ES-I3 (cell line): ENCODE results near the gene ACAD8.
"Not testable (repeated sequence)": the region's sequence is repeated elsewhere in the genome, so short reads cannot be mapped to it uniquely, and the experiment has no call there.

Experiments
- H3K36me3 ChIP-seq: 2 replicates; pipeline ENCODE4 v1.6.1; 2013; ENCODE audit warnings: mild to moderate bottlenecking, low read length, control low read depth, moderate library complexity; ENCODE audit not compliant: insufficient read depth
- H3K4me1 ChIP-seq: 2 replicates; pipeline ENCODE4 v1.6.1; 2013; ENCODE audit warnings: mild to moderate bottlenecking, control low read depth, low read length; ENCODE audit not compliant: insufficient read depth
- H3K9ac ChIP-seq: 2 replicates; pipeline ENCODE4 v1.6.1; 2013; ENCODE audit warnings: low read depth, mild to moderate bottlenecking, low read length, moderate library complexity
- H3K9me3 ChIP-seq: 2 replicates; pipeline ENCODE4 v1.6.1; 2013; ENCODE audit warnings: mild to moderate bottlenecking, low read length, moderate library complexity; ENCODE audit not compliant: control insufficient read depth, insufficient read depth

The ACAD8 gene

GRCh38 chr11:134282121-134283045 lies 29.0 kb downstream of the ACAD8 start:
- Histone ChIP-seq H3K36me3 (no peaks in the 10 kb centered on the region), H3K4me1 (no peaks in the 10 kb centered on the region), H3K9me3 (no peaks in the 10 kb centered on the region), H3K9ac (no peak overlapping the region)

GRCh38 chr11:134283461-134284230 lies 30.3 kb downstream of the ACAD8 start:
- Histone ChIP-seq H3K9ac (no peak overlapping the region), H3K36me3 (no peaks in the 10 kb centered on the region), H3K9me3 (no peaks in the 10 kb centered on the region), H3K4me1 (no peaks in the 10 kb centered on the region)

GRCh38 chr11:134284349-134284748 lies 31.0 kb downstream of the ACAD8 start:
- not testable (repeated sequence) for H3K9me3 ChIP-seq, H3K4me1 ChIP-seq, H3K36me3 ChIP-seq, H3K9ac ChIP-seq

- Histone ChIP-seq H3K9me3 (no peaks in the 10 kb centered on the region), H3K4me1 (peaks cover 6% of the 10 kb centered on the region; the same call in 1 of the 2 replicates), H3K36me3 (no peaks in the 10 kb centered on the region), H3K9ac (no peak overlapping the region)
These were observed 34.2 kb downstream of the ACAD8 start for GRCh38 chr11:134287561-134287960.

GRCh38 chr11:134288486-134288885 lies 35.1 kb downstream of the ACAD8 start:
- peaks cover 6% of the 10 kb centered on the region; the same call in 1 of the 2 replicates for H3K4me1 ChIP-seq
- no peaks in the 10 kb centered on the region for H3K36me3 ChIP-seq
- no peaks in the 10 kb centered on the region for H3K9me3 ChIP-seq
- no peak overlapping the region for H3K9ac ChIP-seq

- no peaks in the 10 kb centered on the region for H3K9me3 ChIP-seq
- no peaks in the 10 kb centered on the region for H3K36me3 ChIP-seq
- H3K4me1 ChIP-seq: peaks cover 6% of the 10 kb centered on the region; the same call in 1 of the 2 replicates
- no peak overlapping the region for H3K9ac ChIP-seq
These were observed 35.8 kb downstream of the ACAD8 start for GRCh38 chr11:134289167-134289566.

- Histone ChIP-seq H3K4me1 (peaks cover 6% of the 10 kb centered on the region; the same call in 1 of the 2 replicates), H3K9me3 (no peaks in the 10 kb centered on the region), H3K9ac (no peak overlapping the region), H3K36me3 (no peaks in the 10 kb centered on the region)
These were observed 36.4 kb downstream of the ACAD8 start for GRCh38 chr11:134289789-134290188.

GRCh38 chr11:134290646-134291045 lies 37.3 kb downstream of the ACAD8 start:
- Histone ChIP-seq H3K9ac (no peak overlapping the region), H3K36me3 (no peaks in the 10 kb centered on the region), H3K4me1 (peaks cover 6% of the 10 kb centered on the region; the same call in 1 of the 2 replicates), H3K9me3 (no peaks in the 10 kb centered on the region)

- Histone ChIP-seq H3K9me3 (no peaks in the 10 kb centered on the region), H3K9ac (no peak overlapping the region), H3K36me3 (no peaks in the 10 kb centered on the region), H3K4me1 (peaks cover 6% of the 10 kb centered on the region; the same call in 1 of the 2 replicates)
These were observed 37.8 kb downstream of the ACAD8 start for GRCh38 chr11:134291196-134291595.

- Histone ChIP-seq H3K4me1 (peaks cover 6% of the 10 kb centered on the region; the same call in 1 of the 2 replicates), H3K9ac (no peak overlapping the region), H3K9me3 (no peaks in the 10 kb centered on the region), H3K36me3 (no peaks in the 10 kb centered on the region)
These were observed 39.3 kb downstream of the ACAD8 start for GRCh38 chr11:134292661-134293060.

GRCh38 chr11:134293119-134294113 lies 40.0 kb downstream of the ACAD8 start:
- Histone ChIP-seq H3K9ac (no peak overlapping the region), H3K4me1 (peaks cover 6% of the 10 kb centered on the region; the same call in 1 of the 2 replicates), H3K9me3 (no peaks in the 10 kb centered on the region), H3K36me3 (no peaks in the 10 kb centered on the region)

GRCh38 chr11:134294664-134295063 lies 41.3 kb downstream of the ACAD8 start:
- peaks cover 1% of the 10 kb centered on the region; the same call in 1 of the 2 replicates for H3K4me1 ChIP-seq
- no peaks in the 10 kb centered on the region for H3K9me3 ChIP-seq
- H3K36me3 ChIP-seq: no peaks in the 10 kb centered on the region
- H3K9ac ChIP-seq: no peak overlapping the region

GRCh38 chr11:134312223-134312622 lies 58.9 kb downstream of the ACAD8 start:
- Histone ChIP-seq H3K9ac (no peak overlapping the region), H3K4me1 (no peaks in the 10 kb centered on the region), H3K9me3 (no peaks in the 10 kb centered on the region), H3K36me3 (no peaks in the 10 kb centered on the region)

- Histone ChIP-seq H3K9me3 (no peaks in the 10 kb centered on the region), H3K4me1 (no peaks in the 10 kb centered on the region), H3K9ac (no peak overlapping the region), H3K36me3 (no peaks in the 10 kb centered on the region)
These were observed 59.4 kb downstream of the ACAD8 start for GRCh38 chr11:134312807-134313206.
